Osteocyte (in vitro differentiated cells): ENCODE measurements around the gene PTTG1IP. TPM values are rescaled to one million over a fixed set of nuclear protein-coding genes. Genes with fewer than 3 reads are reported as not detected.
A peak's percentile ranks its signal among the peaks of the same experiment; 100 is the strongest.

Experiments used
- DNase-seq: peaks from one replicate; pipeline ENCODE4 v3.0.0; 2021; ENCODE audit warnings: mixed read lengths; ENCODE audit not compliant: unreplicated experiment; ENCODE audit errors: extremely low spot score
- H3K27ac Mint-ChIP-seq: one replicate; pipeline ENCODE4 v1.8.0; 2021; ENCODE audit warnings: mild to moderate bottlenecking, mixed read lengths; ENCODE audit not compliant: unreplicated experiment
- H3K27me3 Mint-ChIP-seq: one replicate; pipeline ENCODE4 v1.8.0; 2021; ENCODE audit warnings: mixed read lengths; ENCODE audit not compliant: unreplicated experiment
- H3K36me3 Mint-ChIP-seq: one replicate; pipeline ENCODE4 v1.8.0; 2021; ENCODE audit warnings: mixed read lengths; ENCODE audit not compliant: unreplicated experiment
- H3K4me1 Mint-ChIP-seq: one replicate; pipeline ENCODE4 v1.8.0; 2021; ENCODE audit warnings: mixed read lengths; ENCODE audit not compliant: unreplicated experiment
- H3K4me3 Mint-ChIP-seq: one replicate; pipeline ENCODE4 v1.8.0; 2021; ENCODE audit warnings: mild to moderate bottlenecking, moderate library complexity, mixed read lengths; ENCODE audit not compliant: unreplicated experiment
- H3K9me3 Mint-ChIP-seq: one replicate; pipeline ENCODE4 v1.8.0; 2021; ENCODE audit warnings: mixed read lengths; ENCODE audit not compliant: unreplicated experiment
- CTCF ChIP-seq: fragments of 200-600 bp; sonication (generic); IDR thresholded peaks from 2 replicates; pipeline ENCODE4 v1.5.0; 2021; ENCODE audit warnings: antibody characterized with exemption, mild to moderate bottlenecking, moderate library complexity
- total RNA-seq: library from RNA; stranded (reverse); gene quantifications from 2 replicates; pipeline ENCODE4 v1.2.1, GENCODE V29; 2021

The PTTG1IP gene
- total RNA-seq, 1 donor from 2014 or later, result 318 TPM

GRCh38 chr21:44858291-44858690 is 15.2 kb downstream of the PTTG1IP start:
- no peak overlapping the region for H3K4me3 Mint-ChIP-seq
- no peak overlapping the region for H3K27ac Mint-ChIP-seq
- TF ChIP-seq CTCF, result no peak
- no peaks in the 10 kb centered on the region for H3K9me3 Mint-ChIP-seq
- no peaks in the 10 kb centered on the region for H3K27me3 Mint-ChIP-seq
- no peak for DNase-seq
- peaks cover 41% of the 10 kb centered on the region for H3K36me3 Mint-ChIP-seq
- H3K4me1 Mint-ChIP-seq, result peaks cover 8% of the 10 kb centered on the region

GRCh38 chr21:44857127-44857892 is 16.2 kb downstream of the PTTG1IP start:
- Mint-ChIP-seq H3K9me3 (no peaks in the 10 kb centered on the region), H3K4me3 (no peak overlapping the region), H3K4me1 (peaks cover 8% of the 10 kb centered on the region)

GRCh38 chr21:44856131-44856530 is 17.4 kb downstream of the PTTG1IP start:
- TF ChIP-seq CTCF, result no peak
- H3K27me3 Mint-ChIP-seq, result no peaks in the 10 kb centered on the region
- H3K4me1 Mint-ChIP-seq, result no peaks in the 10 kb centered on the region
- H3K36me3 Mint-ChIP-seq, result peaks cover 41% of the 10 kb centered on the region
- DNase-seq, result no peak
- H3K4me3 Mint-ChIP-seq, result no peak overlapping the region
- peak overlapping the region; percentile 35 for H3K27ac Mint-ChIP-seq
- H3K9me3 Mint-ChIP-seq, result no peaks in the 10 kb centered on the region

More at GRCh38 chr21:44857127-44857892, 16.2 kb downstream of the PTTG1IP start:
- TF ChIP-seq CTCF, result no peak
- DNase-seq, result no peak
- H3K36me3 Mint-ChIP-seq, result peaks cover 40% of the 10 kb centered on the region
- H3K27ac Mint-ChIP-seq, result no peak overlapping the region
- no peaks in the 10 kb centered on the region for H3K27me3 Mint-ChIP-seq

GRCh38 chr21:44855572-44855971 is 17.9 kb downstream of the PTTG1IP start:
- DNase-seq, result no peak
- no peaks in the 10 kb centered on the region for H3K27me3 Mint-ChIP-seq
- H3K36me3 Mint-ChIP-seq, result peaks cover 42% of the 10 kb centered on the region
- no peak overlapping the region for H3K27ac Mint-ChIP-seq
- no peak overlapping the region for H3K4me3 Mint-ChIP-seq
- H3K9me3 Mint-ChIP-seq, result no peaks in the 10 kb centered on the region
- TF ChIP-seq CTCF, result no peak
- H3K4me1 Mint-ChIP-seq, result no peaks in the 10 kb centered on the region

GRCh38 chr21:44854664-44855446 is 18.6 kb downstream of the PTTG1IP start:
- H3K4me3 Mint-ChIP-seq, result no peak overlapping the region
- no peak for DNase-seq
- no peaks in the 10 kb centered on the region for H3K9me3 Mint-ChIP-seq

More at GRCh38 chr21:44854664-44855446, 18.6 kb downstream of the PTTG1IP start:
- H3K27me3 Mint-ChIP-seq, result no peaks in the 10 kb centered on the region
- H3K36me3 Mint-ChIP-seq, result peaks cover 48% of the 10 kb centered on the region
- no peak overlapping the region for H3K27ac Mint-ChIP-seq
- no peaks in the 10 kb centered on the region for H3K4me1 Mint-ChIP-seq
- no peak for TF ChIP-seq CTCF
